AG09309 (cell line): ENCODE results near the gene JAKMIP2.
A peak's percentile ranks its signal among the peaks of the same experiment; 100 is the strongest.

Source experiments
- DNase-seq: peaks from one replicate; pipeline ENCODE4 v3.0.0-alpha.2; 2010; ENCODE audit warnings: low read depth
- H3K4me3 ChIP-seq: 2 replicates; pipeline ENCODE4 v1.5.1; 2011; ENCODE audit warnings: mild to moderate bottlenecking, low read depth, low read length, moderate library complexity; ENCODE audit not compliant: control insufficient read depth
- TF ChIP-seq, protein P1 (sequence below): IDR thresholded peaks from 2 replicates; pipeline ENCODE4 v1.5.1; 2011; ENCODE audit warnings: mild to moderate bottlenecking, low read depth, low read length, inconsistent platforms; ENCODE audit not compliant: insufficient read depth, control insufficient read depth; ENCODE audit errors: missing control alignments

The JAKMIP2 gene

DNA sequence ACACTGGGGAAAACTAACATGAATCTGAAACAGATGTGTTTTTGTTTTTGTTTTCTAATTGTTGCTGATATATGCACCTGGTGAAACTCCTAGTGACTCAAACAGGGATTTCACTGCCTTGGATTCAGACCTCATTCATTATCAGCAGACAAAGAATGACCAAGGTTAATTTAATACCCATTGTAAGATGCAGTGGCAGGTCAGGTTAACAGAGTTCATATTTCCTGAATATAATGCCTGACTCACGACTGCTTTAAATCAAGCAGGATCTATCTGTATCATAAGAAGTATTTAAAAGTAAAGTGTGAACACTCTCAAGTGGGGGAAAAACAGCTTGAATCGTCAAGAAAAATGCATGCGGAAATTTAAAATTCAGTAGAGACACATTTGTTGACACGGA is 5.5 kb downstream of the JAKMIP2 start:
- no peak overlapping the region for H3K4me3 ChIP-seq
- TF ChIP-seq, protein P1, sequence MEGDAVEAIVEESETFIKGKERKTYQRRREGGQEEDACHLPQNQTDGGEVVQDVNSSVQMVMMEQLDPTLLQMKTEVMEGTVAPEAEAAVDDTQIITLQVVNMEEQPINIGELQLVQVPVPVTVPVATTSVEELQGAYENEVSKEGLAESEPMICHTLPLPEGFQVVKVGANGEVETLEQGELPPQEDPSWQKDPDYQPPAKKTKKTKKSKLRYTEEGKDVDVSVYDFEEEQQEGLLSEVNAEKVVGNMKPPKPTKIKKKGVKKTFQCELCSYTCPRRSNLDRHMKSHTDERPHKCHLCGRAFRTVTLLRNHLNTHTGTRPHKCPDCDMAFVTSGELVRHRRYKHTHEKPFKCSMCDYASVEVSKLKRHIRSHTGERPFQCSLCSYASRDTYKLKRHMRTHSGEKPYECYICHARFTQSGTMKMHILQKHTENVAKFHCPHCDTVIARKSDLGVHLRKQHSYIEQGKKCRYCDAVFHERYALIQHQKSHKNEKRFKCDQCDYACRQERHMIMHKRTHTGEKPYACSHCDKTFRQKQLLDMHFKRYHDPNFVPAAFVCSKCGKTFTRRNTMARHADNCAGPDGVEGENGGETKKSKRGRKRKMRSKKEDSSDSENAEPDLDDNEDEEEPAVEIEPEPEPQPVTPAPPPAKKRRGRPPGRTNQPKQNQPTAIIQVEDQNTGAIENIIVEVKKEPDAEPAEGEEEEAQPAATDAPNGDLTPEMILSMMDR = no peak
- no peak for DNase-seq

DNA sequence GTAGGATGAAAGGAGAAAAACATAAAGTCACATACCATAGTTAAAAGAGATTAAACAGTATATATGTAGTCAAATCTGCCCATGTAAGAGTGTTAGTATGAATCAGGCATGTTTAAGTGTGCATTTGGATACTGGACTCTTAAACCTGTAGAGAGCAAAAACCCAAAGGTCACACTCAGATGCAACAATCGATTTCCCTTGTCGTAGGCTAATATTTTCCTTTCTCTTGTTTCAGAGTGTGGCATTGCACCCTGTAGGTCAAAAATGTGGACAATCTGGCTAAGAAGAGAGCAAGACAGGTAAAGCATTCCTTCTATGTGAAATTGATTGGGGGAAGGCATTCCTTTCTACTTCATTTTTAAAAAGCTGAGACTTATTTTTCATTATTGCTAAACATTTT is 8.9 kb downstream of the JAKMIP2 start:
- TF ChIP-seq, protein P1 = no peak
- no peak overlapping the region for H3K4me3 ChIP-seq
- DNase-seq = no peak

DNA sequence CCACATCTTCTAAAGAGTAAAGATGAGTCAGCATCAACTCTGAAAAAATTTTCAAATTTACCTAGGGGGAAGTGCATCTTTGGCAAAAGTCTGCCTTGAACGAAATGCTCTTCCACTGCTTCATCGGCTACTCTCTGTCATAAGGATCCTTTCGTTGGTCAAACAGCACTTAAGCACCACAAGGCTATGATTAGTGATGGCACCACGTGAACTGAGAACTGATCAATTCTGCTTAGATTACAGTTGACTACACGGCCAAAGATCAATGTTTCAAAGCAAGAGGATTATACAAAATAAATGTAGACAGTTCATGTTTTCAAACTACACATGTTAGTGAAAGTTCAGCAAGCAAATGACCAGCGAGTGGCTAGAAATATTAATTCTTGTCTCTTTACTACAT is 9.4 kb downstream of the JAKMIP2 start:
- TF ChIP-seq, protein P1 = no peak

DNA sequence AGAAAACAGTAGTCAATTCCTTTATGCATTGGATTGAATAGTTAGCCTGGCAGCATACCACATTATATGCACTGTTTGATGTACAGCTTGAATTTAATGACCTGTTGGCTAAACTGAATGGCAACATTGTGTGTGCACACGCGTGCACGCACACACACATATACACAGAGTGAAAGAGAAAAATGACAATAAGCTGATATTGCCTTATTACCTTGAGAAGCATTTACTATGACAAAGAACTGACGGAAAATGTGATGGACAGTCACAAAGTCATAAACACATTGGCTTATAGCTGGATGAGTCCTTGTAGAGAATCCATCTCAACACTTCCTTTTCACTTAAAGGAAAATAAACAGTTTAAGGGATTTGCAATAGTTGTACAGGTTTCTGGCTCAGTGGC is 15.5 kb downstream of the JAKMIP2 start:
- TF ChIP-seq, protein P1 = no peak
- H3K4me3 ChIP-seq = no peak overlapping the region
- no peak for DNase-seq

More for the DNA sequence above, 9.4 kb downstream of the JAKMIP2 start:
- no peak for DNase-seq
- no peak overlapping the region for H3K4me3 ChIP-seq

DNA sequence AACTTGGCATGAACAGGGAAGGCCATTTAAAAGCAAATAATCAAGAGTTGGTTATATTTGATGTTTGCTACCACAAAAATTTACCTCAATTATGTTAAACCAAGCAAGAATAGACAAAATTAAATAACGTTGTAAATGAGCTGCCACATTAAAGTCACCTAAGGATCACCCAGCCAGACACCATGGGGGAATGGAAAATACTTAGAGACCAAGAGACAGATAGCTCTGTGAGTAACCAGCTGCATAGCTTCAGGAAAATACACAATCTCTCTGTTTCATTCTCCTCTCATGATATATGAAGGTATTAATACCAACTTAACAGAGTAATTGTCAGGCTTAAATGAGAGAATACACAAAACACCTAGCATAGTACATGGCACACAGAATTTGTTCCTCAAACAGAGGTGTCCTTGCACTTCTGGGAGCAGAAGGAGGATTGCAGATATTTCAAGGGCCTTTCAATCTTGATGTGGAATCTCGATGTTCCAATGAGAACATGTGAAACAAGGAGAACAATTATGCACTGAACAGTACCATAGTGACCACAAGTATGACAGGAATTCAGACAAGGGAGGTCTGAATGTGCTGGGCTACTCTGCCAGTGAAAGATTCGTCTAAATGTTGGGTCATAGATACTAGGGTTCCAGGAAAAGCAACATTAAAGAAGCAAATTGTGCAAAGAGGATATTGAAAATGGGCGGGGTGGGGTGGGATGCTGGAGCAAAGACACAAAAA is 18.6 kb downstream of the JAKMIP2 start:
- TF ChIP-seq, protein P1 = no peak
- no peak overlapping the region for H3K4me3 ChIP-seq
- peak; percentile 11 for DNase-seq

DNA sequence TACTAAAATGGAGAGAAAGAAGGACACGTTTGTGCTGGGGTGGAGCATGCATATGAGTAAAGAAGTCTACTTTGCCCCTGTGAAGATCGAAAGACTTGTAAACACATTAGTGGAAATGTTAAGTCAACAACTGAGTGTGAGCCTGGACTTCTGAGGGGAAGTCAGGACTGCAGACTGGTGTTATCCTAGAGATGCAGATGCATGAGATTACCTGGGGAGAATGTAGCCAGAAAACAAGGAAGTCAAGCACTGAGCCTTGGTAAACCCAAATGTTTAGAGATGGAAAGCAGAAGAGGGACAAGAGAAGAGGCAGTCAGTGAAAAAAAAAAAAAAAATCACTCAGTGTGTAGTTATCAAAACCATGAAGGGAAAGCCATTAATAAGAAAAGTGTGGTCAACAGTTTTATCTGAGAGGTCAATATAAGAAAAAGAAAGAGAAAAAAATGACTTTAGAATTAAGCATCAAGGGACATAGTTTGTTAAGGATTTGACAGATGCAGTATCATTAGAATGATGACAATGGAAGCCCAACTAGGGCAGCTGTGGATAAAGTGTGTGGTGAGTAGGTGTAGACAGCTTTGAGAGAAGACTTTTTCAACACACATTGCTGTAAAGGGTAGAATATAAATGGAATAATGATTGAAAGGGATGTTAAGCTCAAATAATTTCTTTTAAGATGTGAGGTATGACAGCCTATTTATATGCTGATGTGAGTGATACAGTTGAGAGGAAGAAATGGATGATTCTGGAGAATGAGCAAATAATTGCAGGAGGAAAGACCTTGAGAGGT is 22.2 kb downstream of the JAKMIP2 start:
- H3K4me3 ChIP-seq = no peak overlapping the region
- DNase-seq = no peak
- TF ChIP-seq, protein P1 = no peak

DNA sequence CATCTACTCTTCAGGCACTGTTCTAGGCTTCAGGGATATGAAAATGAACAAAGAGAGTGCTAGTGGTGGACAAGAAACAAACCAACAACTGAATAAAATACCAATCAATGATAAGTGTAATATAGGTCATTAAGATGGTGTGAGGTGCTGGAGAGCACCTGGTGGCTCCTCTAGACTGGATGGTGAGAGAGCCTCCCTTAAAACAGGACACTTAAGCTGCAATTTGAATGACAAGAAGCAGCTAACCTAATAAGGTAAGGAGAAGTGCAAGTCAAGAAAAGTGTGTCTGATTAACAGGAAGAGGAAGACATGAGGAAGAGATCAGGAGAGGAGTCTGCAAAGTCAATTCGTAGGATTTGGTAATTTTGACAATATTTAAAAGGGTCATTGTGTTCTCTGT is 23.1 kb downstream of the JAKMIP2 start:
- no peak for DNase-seq
- TF ChIP-seq, protein P1 = no peak
- H3K4me3 ChIP-seq = no peak overlapping the region
